Thyroid gland (tissue), 4 donors: ENCODE measurements around the gene CARMIL1. TPM values are rescaled to one million over a fixed set of nuclear protein-coding genes. Genes with fewer than 3 reads are reported as not detected.
A peak's percentile ranks its signal among the peaks of the same experiment; 100 is the strongest.

Source experiments
- DNase-seq, 2 donors: peaks; one replicate each; pipeline ENCODE4 v3.0.0-alpha.2; 2019
- H3K27ac ChIP-seq, 3 donors: fragments of 200-600 bp; sonication (generic); 1 replicate in 2 of 3; 2 replicates in 1 of 3; pipeline ENCODE4 v1.5.1; 2016 to 2019; ENCODE audit warnings: mild to moderate bottlenecking in 1 of 3, moderate library complexity in 1 of 3
- H3K27me3 ChIP-seq: fragments of 200-600 bp; sonication (generic); one replicate; pipeline ENCODE4 v1.5.1; 2019
- H3K36me3 ChIP-seq, 2 donors: fragments of 200-600 bp; sonication (generic); one replicate each; pipeline ENCODE4 v1.5.1; 2016 to 2019
- H3K4me1 ChIP-seq, 2 donors: fragments of 200-600 bp; sonication (generic); one replicate each; pipeline ENCODE4 v1.5.1; 2017 to 2019
- H3K4me3 ChIP-seq, 3 donors: fragments of 200-600 bp; sonication (generic); replicated peaks in 1 of 3; 1 replicate in 2 of 3; 2 replicates in 1 of 3; pipeline ENCODE4 v1.5.1; 2016; ENCODE audit warnings: mild to moderate bottlenecking in 1 of 3
- H3K9me3 ChIP-seq: fragments of 200-600 bp; sonication (generic); one replicate; pipeline ENCODE4 v1.5.1; 2017
- CTCF ChIP-seq, 6 experiments: fragments of 200-600 bp in 3 of 6; fragments of 450-650 bp in 3 of 6; sonication (generic) in 3 of 6; IDR thresholded peaks; one replicate each; pipeline ENCODE4 v1.5.1; 2016 to 2019; ENCODE audit warnings: antibody characterized with exemption in 6 of 6, mild to moderate bottlenecking in 2 of 6, inconsistent platforms in 1 of 6, moderate library complexity in 1 of 6
- POLR2A ChIP-seq, 2 donors: fragments of 450-650 bp; IDR thresholded peaks; one replicate each; pipeline ENCODE4 v1.6.1; 2017; ENCODE audit warnings: antibody characterized with exemption in 2 of 2, mild to moderate bottlenecking in 2 of 2, moderate library complexity in 1 of 2
- WGBS, 2 donors: methylation state at CpG; one replicate each; pipeline ENCODE4 v1.1.5; 2017; 5-methylcytosine and 5-hydroxymethylcytosine counted together
- intact Hi-C: fragments of 100-400 bp; cut with DNase I; formaldehyde crosslinking; loops from one replicate; pipeline ENCODE4 v1.15.1; 2023
- total RNA-seq, 4 donors: library from RNA; depleted of rRNA; stranded (reverse); fragments of >200 nt; gene quantifications; one replicate each; pipeline ENCODE4 v1.2.3, GENCODE V29; 2016

CARMIL1 gene
- total RNA-seq, 4 donors from 2014 or later: 24.7 to 34.4 (median 30.7) TPM

GRCh38 chr6:25415701-25416100 is 136.5 kb downstream of the CARMIL1 start:
- Histone ChIP-seq H3K4me1 (peaks cover 23 to 45% of the 10 kb centered on the region in 2 donors), H3K4me3 (no peak overlapping the region), H3K9me3 (no peaks in the 10 kb centered on the region), H3K27ac (no peak overlapping the region), H3K36me3 (no peaks in the 10 kb centered on the region), H3K27me3 (no peaks in the 10 kb centered on the region)
- TF ChIP-seq POLR2A (IDR thresholded peaks at IDR 0.05): no peak
- no peak for TF ChIP-seq CTCF (IDR thresholded peaks at IDR 0.05)
- intact Hi-C loops: no loop called here
- DNase-seq: no peak
- WGBS, 2 donors: 86 to 89% methylated on average over 4 of the region's 4 CpGs

GRCh38 chr6:25417046-25417605 is 138.0 kb downstream of the CARMIL1 start:
- 89 to 92% methylated on average over 2 of the region's 2 CpGs for WGBS, 2 donors
- no peak for TF ChIP-seq POLR2A (IDR thresholded peaks at IDR 0.05)
- Histone ChIP-seq H3K4me3 (no peak overlapping the region), H3K27ac (peak overlapping the region in 2 of 3 donors; percentile 3 to 43), H3K36me3 (no peaks in the 10 kb centered on the region), H3K9me3 (no peaks in the 10 kb centered on the region), H3K27me3 (no peaks in the 10 kb centered on the region), H3K4me1 (peaks cover 23 to 45% of the 10 kb centered on the region in 2 donors)
- DNase-seq: peak; percentile 39 to 48
- intact Hi-C loops: no loop called here

- intact Hi-C loops: no loop called here
- no peaks in the 10 kb centered on the region for H3K27me3 ChIP-seq
- TF ChIP-seq POLR2A (IDR thresholded peaks at IDR 0.05) (no peak), CTCF (IDR thresholded peaks at IDR 0.05) (no peak)
- H3K27ac ChIP-seq: no peak overlapping the region
- no peaks in the 10 kb centered on the region for H3K36me3 ChIP-seq
- H3K9me3 ChIP-seq: no peaks in the 10 kb centered on the region
- DNase-seq: no peak
- no peak overlapping the region for H3K4me3 ChIP-seq
- peaks cover 23 to 38% of the 10 kb centered on the region in 2 donors for H3K4me1 ChIP-seq
- WGBS, 2 donors: 77 to 96% methylated on average over 5 of the region's 5 CpGs
These were observed 139.4 kb downstream of the CARMIL1 start for GRCh38 chr6:25418454-25419052.

GRCh38 chr6:25419879-25420278 is 140.7 kb downstream of the CARMIL1 start:
- H3K9me3 ChIP-seq: no peaks in the 10 kb centered on the region
- intact Hi-C loops: no loop called here
- 90 to 96% methylated on average over 5 of the region's 5 CpGs for WGBS, 2 donors
- no peak for DNase-seq
- H3K4me3 ChIP-seq: no peak overlapping the region
- no peak for TF ChIP-seq CTCF (IDR thresholded peaks at IDR 0.05)
- no peak for TF ChIP-seq POLR2A (IDR thresholded peaks at IDR 0.05)
- H3K4me1 ChIP-seq: peaks cover 16 to 25% of the 10 kb centered on the region in 2 donors
- H3K36me3 ChIP-seq: no peaks in the 10 kb centered on the region
- no peak overlapping the region for H3K27ac ChIP-seq
- H3K27me3 ChIP-seq: no peaks in the 10 kb centered on the region

- H3K4me3 ChIP-seq: no peak overlapping the region
- TF ChIP-seq CTCF (IDR thresholded peaks at IDR 0.05) (no peak), POLR2A (IDR thresholded peaks at IDR 0.05) (no peak)
- WGBS, 2 donors: 82 to 95% methylated on average over 6 of the region's 6 CpGs
These were observed 144.2 kb downstream of the CARMIL1 start for GRCh38 chr6:25423358-25423757.

More at GRCh38 chr6:25423358-25423757, 144.2 kb downstream of the CARMIL1 start:
- Histone ChIP-seq H3K9me3 (no peaks in the 10 kb centered on the region), H3K36me3 (no peaks in the 10 kb centered on the region), H3K27ac (no peak overlapping the region), H3K27me3 (no peaks in the 10 kb centered on the region), H3K4me1 (peaks cover 0 to 5% of the 10 kb centered on the region in 2 donors)
- intact Hi-C loops: no loop called here
- DNase-seq: no peak
